Fibroblast of pulmonary artery (primary cell): Measurements from ENCODE around the gene C14orf93.

ENCODE experiments used
- DNase-seq: peaks from one replicate; pipeline ENCODE4 v3.0.0-alpha.2; 2010; ENCODE audit warnings: low read depth
- H3K4me3 ChIP-seq: replicated peaks from 2 replicates; pipeline ENCODE4 v1.5.1; 2011; ENCODE audit warnings: low read depth, mild to moderate bottlenecking, control low read depth, low read length, moderate library complexity
- TF ChIP-seq, protein P1 (sequence below): IDR thresholded peaks from 2 replicates; pipeline ENCODE4 v1.5.1; 2011; ENCODE audit warnings: mild to moderate bottlenecking, control low read depth, low read length, inconsistent platforms; ENCODE audit errors: missing control alignments

The C14orf93 gene

DNA sequence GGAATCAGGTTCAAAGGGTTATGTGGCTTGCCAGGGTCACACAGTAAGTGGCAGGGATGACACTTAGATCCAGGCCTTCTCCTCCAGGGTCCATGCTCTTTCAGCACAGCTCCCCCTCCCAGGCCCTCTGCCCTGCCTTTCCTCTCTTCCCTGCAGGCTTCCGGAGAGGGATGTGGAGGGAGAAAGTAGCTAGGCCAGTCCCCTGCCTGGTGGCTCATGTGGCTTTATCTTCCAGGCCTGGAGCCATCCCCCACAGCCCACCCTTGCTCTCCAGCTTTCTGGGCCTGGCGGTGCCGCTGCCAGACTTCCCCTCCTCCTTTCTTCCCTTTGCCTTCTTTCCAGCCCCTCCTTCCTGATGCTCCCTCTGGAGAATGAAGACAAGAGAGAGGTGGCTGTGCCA is 33.8 kb upstream of the C14orf93 start:
- H3K4me3 ChIP-seq: no peak overlapping the region
- no peak for DNase-seq
- TF ChIP-seq, protein P1, sequence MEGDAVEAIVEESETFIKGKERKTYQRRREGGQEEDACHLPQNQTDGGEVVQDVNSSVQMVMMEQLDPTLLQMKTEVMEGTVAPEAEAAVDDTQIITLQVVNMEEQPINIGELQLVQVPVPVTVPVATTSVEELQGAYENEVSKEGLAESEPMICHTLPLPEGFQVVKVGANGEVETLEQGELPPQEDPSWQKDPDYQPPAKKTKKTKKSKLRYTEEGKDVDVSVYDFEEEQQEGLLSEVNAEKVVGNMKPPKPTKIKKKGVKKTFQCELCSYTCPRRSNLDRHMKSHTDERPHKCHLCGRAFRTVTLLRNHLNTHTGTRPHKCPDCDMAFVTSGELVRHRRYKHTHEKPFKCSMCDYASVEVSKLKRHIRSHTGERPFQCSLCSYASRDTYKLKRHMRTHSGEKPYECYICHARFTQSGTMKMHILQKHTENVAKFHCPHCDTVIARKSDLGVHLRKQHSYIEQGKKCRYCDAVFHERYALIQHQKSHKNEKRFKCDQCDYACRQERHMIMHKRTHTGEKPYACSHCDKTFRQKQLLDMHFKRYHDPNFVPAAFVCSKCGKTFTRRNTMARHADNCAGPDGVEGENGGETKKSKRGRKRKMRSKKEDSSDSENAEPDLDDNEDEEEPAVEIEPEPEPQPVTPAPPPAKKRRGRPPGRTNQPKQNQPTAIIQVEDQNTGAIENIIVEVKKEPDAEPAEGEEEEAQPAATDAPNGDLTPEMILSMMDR: no peak

DNA sequence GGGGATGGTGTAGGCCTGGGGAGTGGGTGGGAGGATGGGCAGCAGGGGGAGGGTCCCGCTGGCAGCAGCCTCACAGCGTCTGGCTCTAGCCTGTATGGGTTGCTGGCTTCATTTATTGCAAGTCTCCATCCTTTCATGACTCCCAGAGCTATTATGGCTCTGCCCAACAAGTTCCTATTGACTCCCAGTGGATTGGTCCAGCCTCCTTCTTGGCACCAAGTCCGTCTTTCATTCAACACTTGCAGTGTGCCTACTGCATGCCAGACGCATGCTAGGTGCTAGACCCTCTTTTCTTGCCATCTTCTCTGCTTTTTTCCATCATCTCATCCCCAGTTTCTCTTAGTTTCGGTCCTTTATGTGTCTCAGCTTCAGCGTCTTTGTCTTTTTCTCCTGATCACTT is 33.2 kb upstream of the C14orf93 start:
- TF ChIP-seq, protein P1: no peak
- H3K4me3 ChIP-seq: no peak overlapping the region
- DNase-seq: no peak

DNA sequence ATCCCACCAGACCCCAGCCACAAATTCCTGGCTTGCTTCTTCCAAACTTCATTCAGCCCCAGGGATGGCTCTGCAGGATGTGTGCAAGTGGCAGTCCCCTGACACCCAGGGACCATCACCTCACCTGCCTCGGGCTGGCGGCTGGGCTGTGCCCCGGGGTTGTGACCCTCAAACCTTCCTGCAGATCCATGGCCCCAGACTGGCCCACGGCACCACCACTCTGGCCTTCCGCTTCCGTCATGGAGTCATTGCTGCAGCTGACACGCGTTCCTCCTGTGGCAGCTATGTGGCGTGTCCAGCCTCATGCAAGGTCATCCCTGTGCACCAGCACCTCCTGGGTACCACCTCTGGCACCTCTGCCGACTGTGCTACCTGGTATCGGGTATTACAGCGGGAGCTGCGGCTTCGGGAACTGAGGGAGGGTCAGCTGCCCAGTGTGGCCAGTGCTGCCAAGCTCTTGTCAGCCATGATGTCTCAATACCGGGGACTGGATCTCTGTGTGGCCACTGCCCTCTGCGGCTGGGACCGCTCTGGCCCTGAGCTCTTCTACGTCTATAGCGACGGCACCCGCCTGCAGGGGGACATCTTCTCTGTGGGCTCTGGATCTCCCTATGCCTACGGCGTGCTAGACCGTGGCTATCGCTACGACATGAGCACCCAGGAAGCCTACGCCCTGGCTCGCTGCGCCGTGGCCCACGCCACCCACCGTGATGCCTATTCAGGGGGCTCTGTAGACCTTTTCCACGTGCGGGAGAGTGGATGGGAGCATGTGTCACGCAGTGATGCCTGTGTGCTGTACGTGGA is 32.4 kb upstream of the C14orf93 start, which contains the start of gene PSMB11:
TSS of gene PSMB11 (plus strand) at position 51 of the 804 bp plus-strand sequence. CDS start at position 65, 14 bp downstream.
- H3K4me3 ChIP-seq: no peak within 1 kb of the TSS
- TF ChIP-seq, protein P1: no peak

DNA sequence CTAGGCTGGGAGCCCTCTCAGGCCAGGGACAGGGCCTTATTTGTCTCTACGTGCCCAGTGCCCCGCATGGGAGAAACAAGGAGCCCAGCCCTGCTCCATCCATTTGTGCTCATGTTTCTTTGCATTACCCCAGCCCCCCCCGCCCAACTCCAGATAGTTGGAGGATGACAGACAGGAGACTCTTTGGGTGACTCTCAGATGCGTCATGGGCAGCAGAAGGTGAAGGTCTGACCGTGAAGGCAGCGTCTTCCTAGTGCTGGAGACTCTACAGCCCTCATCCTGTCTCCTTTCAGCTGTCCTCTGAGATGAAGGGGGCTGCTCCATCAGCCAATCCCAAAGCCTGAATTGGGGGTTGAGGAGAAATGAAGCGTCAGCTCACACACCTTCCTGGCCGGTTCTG is 31.8 kb upstream of the C14orf93 start:
- TF ChIP-seq, protein P1: no peak
- no peak overlapping the region for H3K4me3 ChIP-seq
- DNase-seq: no peak

More for the DNA sequence above, 32.4 kb upstream of the C14orf93 start, which contains the start of gene PSMB11:
- DNase-seq: no peak

DNA sequence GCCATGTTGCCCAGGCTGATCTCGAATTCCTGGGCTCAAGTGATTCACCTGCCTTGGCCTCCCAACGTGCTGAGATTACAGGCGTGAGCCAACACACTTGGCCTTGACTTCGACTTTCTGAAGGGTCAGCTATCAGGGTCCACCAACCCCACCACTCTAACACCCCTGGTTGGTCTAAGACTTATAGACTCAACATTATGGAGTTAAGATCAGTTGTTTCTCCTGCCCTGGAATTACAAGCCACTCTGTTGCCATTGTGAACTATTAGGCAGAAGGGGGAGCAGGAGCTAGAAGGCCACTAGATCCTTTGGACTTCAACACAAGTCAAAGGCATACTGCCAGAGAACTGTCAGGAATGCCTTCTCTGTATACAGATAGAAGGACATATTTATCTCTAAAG is 30.2 kb upstream of the C14orf93 start:
- H3K4me3 ChIP-seq: no peak overlapping the region
- DNase-seq: no peak
- TF ChIP-seq, protein P1: no peak

DNA sequence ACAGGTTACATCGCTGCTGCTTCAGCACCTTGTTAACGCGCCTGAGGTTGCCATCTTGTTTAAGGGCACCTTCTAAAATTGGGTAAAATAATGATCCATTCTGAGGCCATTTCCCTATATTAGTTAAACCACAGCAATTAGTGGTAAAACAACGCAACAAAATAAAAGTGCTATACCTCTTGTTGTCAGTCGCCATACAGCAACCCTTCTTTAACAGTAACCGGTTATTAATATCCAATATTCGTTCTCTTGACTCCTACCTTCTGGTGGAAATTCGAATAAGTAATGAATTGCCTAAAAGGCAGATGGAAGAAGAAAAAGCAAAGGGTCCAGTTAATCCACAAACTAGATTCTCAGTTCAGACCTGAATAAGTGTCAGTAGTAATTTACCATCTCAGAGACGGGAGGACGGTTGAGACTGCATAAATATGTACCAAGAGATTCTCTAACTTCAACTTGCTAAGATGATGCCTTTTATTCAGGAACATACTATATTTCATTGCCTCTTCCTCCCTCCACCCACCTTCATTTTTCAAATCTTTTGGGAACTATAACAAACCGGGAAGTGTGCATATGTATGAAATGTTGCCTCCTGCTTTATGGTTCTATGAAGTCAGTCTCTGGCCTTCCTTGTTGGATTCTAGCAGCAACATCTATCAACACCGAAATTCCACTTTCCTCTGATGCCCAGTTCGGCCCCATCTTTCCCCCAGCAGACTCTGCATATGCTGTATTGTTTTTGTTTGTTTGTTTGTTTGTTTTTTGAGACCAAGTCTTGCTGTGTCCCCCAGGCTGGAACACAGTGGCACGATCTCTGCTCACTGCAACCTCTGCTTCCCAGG is 25.6 kb upstream of the C14orf93 start:
- H3K4me3 ChIP-seq: peak overlapping the region; percentile 95
- TF ChIP-seq, protein P1: no peak
- no peak for DNase-seq
